Lower leg skin (tissue), 4 donors: ENCODE results near the gene SLC39A6. TPM values are rescaled to one million over a fixed set of nuclear protein-coding genes. Genes with fewer than 3 reads are reported as not detected.
"Not testable (repeated sequence)": the region's sequence is repeated elsewhere in the genome, so short reads cannot be mapped to it uniquely, and the experiment has no call there.

Source experiments
- DNase-seq, 2 donors: peaks; one replicate each; pipeline ENCODE4 v3.0.0-alpha.2; 2019; ENCODE audit warnings: low spot score in 2 of 2
- H3K4me3 ChIP-seq: fragments of 200-600 bp; sonication (generic); 2 replicates; pipeline ENCODE4 v1.5.1; 2017; ENCODE audit warnings: mild to moderate bottlenecking, low read depth; ENCODE audit not compliant: poor library complexity, severe bottlenecking
- CTCF ChIP-seq, 3 donors: fragments of 450-650 bp; IDR thresholded peaks; one replicate each; pipeline ENCODE4 v1.5.1; 2016; ENCODE audit warnings: antibody characterized with exemption in 3 of 3, mild to moderate bottlenecking in 3 of 3, moderate library complexity in 2 of 3
- POLR2A ChIP-seq, 2 donors: fragments of 450-650 bp; IDR thresholded peaks; one replicate each; pipeline ENCODE4 v1.6.1; 2016 to 2017; ENCODE audit warnings: antibody characterized with exemption in 2 of 2, mild to moderate bottlenecking in 1 of 2, moderate library complexity in 1 of 2
- WGBS, 2 donors: methylation state at CpG; one replicate each; pipeline ENCODE4 v1.1.5; 2018; 5-methylcytosine and 5-hydroxymethylcytosine counted together
- intact Hi-C: fragments of 100-400 bp; cut with DNase I; formaldehyde crosslinking; loops from one replicate; pipeline ENCODE4 v1.15.0; 2023; ENCODE audit warnings: low total_unique reads
- total RNA-seq, 4 donors: library from RNA; depleted of rRNA; stranded (reverse); fragments of >200 nt; gene quantifications; one replicate each; pipeline ENCODE4 v1.1.0, GENCODE V29; 2016

SLC39A6 gene
- total RNA-seq, 4 donors from 2014 or later = 64.3 to 137 (median 83.2) TPM

- no peak for TF ChIP-seq CTCF (IDR thresholded peaks at IDR 0.05)
- peak in 1 of 2 donors; percentile 14 for TF ChIP-seq POLR2A (IDR thresholded peaks at IDR 0.05)
- 1% methylated on average over 47 to 50 of the region's 66 CpGs for WGBS, 2 donors
- intact Hi-C loops = no loop called here
Observed at GRCh38 chr18:36067055-36067957, 61.8 kb downstream of the SLC39A6 start, which contains the start of gene RPRD1A. Gene RPRD1A, minus strand, starts transcription at chr18:36067559. Its CDS starts 155 bp downstream, at chr18:36067404.

GRCh38 chr18:36066686-36067054 lies 62.5 kb downstream of the SLC39A6 start:
- DNase-seq = no peak
- TF ChIP-seq CTCF (IDR thresholded peaks at IDR 0.05) = no peak
- no peak for TF ChIP-seq POLR2A (IDR thresholded peaks at IDR 0.05)
- intact Hi-C loops = no loop called here
- peak overlapping the region; percentile 75 for H3K4me3 ChIP-seq
- 0 to 1% methylated on average over 5 of the region's 5 CpGs for WGBS, 2 donors

More at GRCh38 chr18:36067055-36067957, 61.8 kb downstream of the SLC39A6 start, which contains the start of gene RPRD1A:
- DNase-seq = peak; percentile 96 to 100
- H3K4me3 ChIP-seq = peak within 1 kb of the TSS; percentile 75

- H3K4me3 ChIP-seq = no peak overlapping the region
- intact Hi-C loops = no loop called here
- WGBS, 2 donors = 22 to 29% methylated on average over 5 of the region's 5 CpGs
- TF ChIP-seq POLR2A (IDR thresholded peaks at IDR 0.05) = no peak
- no peak for TF ChIP-seq CTCF (IDR thresholded peaks at IDR 0.05)
- DNase-seq = no peak
Observed at GRCh38 chr18:36066001-36066400, 63.1 kb downstream of the SLC39A6 start.

GRCh38 chr18:36064809-36065079 lies 64.4 kb downstream of the SLC39A6 start:
- H3K4me3 ChIP-seq, intact Hi-C loops, DNase-seq: not testable (repeated sequence)
- 95 to 96% methylated on average over 9 of the region's 9 CpGs for WGBS, 2 donors

GRCh38 chr18:36064027-36064808 lies 64.9 kb downstream of the SLC39A6 start:
- H3K4me3 ChIP-seq = no peak overlapping the region
- WGBS, 2 donors = 95 to 97% methylated on average over 31 of the region's 31 CpGs
- DNase-seq = no peak
- intact Hi-C loops = no loop called here
- TF ChIP-seq POLR2A (IDR thresholded peaks at IDR 0.05) (no peak), CTCF (IDR thresholded peaks at IDR 0.05) (no peak)

GRCh38 chr18:36058674-36059073 lies 70.5 kb downstream of the SLC39A6 start:
- intact Hi-C loops = no loop called here
- no peak overlapping the region for H3K4me3 ChIP-seq
- no peak for DNase-seq
- WGBS, 2 donors = 89 to 92% methylated on average over 3 of the region's 3 CpGs
- TF ChIP-seq CTCF (IDR thresholded peaks at IDR 0.05) (no peak), POLR2A (IDR thresholded peaks at IDR 0.05) (no peak)
